Neuron (in vitro differentiated cells): ENCODE measurements around the gene GABRR2.
"Not testable (repeated sequence)": the region's sequence is repeated elsewhere in the genome, so short reads cannot be mapped to it uniquely, and the experiment has no call there.

Experiments
- H2AFZ ChIP-seq: one replicate; pipeline ENCODE4 v1.6.1; 2013; ENCODE audit warnings: low read depth, mild to moderate bottlenecking, inconsistent platforms, low read length, moderate library complexity
- H3K27me3 ChIP-seq: one replicate; pipeline ENCODE4 v1.6.1; 2013; ENCODE audit warnings: low read length; ENCODE audit not compliant: insufficient read depth
- H3K36me3 ChIP-seq: one replicate; pipeline ENCODE4 v1.6.1; 2013; ENCODE audit warnings: low read length; ENCODE audit not compliant: insufficient read depth
- H3K4me1 ChIP-seq: one replicate; pipeline ENCODE4 v1.6.1; 2013; ENCODE audit warnings: low read length; ENCODE audit not compliant: insufficient read depth
- H3K4me3 ChIP-seq: 2 replicates; pipeline ENCODE4 v1.5.1; 2013; ENCODE audit warnings: mild to moderate bottlenecking, low read length, moderate library complexity
- H3K9me3 ChIP-seq: one replicate; pipeline ENCODE4 v1.6.1; 2013; ENCODE audit warnings: low read length

The GABRR2 gene

DNA sequence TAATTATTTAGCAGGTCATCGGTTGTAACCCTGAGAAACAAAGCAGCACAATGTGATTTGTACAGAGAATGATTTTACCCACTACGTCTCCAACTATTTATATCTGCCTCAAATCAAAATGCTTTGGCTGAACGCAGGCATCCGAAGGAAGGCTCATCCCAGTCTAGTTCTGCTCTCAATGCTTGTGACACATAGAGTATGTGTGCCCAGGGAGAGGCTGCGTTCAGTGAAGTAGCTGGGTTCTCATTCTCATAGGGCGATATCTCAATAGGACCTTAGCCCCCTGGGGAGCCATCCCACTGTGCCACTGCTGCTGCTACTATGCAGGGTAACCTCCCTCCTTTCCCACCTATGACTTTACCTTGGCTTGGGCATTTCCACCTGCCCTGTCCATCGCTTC, 407 bp downstream of the GABRR2 start:
- no peaks in the 10 kb centered on the region for H3K27me3 ChIP-seq
- no peaks in the 10 kb centered on the region for H3K36me3 ChIP-seq
- H2AFZ ChIP-seq = no peak overlapping the region
- H3K4me1 ChIP-seq = peaks cover 21% of the 10 kb centered on the region
- H3K9me3 ChIP-seq = no peaks in the 10 kb centered on the region
- H3K4me3 ChIP-seq = no peak overlapping the region

DNA sequence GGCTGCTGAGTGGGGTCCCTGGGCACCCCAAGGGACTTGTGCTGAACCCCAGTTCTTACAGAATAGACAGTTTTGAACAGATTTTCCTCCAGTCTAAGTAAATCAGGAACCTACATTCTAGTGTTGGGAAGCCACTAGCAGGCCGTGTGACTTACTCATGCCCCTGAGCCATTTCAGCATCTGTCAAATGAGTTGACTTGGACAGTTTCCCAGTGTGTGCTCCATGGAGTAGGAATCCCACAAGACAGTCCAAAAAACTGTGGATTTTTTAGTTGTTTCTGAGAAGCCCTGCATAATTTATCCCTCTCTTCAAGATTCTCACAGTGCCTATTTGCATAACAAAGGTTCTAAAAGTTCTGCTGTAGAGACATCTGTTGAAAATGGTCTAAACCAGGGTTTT, 2.1 kb downstream of the GABRR2 start:
- Histone ChIP-seq H3K9me3 (no peaks in the 10 kb centered on the region), H3K36me3 (no peaks in the 10 kb centered on the region), H3K27me3 (no peaks in the 10 kb centered on the region), H3K4me1 (peaks cover 21% of the 10 kb centered on the region), H3K4me3 (no peak overlapping the region), H2AFZ (no peak overlapping the region)

DNA sequence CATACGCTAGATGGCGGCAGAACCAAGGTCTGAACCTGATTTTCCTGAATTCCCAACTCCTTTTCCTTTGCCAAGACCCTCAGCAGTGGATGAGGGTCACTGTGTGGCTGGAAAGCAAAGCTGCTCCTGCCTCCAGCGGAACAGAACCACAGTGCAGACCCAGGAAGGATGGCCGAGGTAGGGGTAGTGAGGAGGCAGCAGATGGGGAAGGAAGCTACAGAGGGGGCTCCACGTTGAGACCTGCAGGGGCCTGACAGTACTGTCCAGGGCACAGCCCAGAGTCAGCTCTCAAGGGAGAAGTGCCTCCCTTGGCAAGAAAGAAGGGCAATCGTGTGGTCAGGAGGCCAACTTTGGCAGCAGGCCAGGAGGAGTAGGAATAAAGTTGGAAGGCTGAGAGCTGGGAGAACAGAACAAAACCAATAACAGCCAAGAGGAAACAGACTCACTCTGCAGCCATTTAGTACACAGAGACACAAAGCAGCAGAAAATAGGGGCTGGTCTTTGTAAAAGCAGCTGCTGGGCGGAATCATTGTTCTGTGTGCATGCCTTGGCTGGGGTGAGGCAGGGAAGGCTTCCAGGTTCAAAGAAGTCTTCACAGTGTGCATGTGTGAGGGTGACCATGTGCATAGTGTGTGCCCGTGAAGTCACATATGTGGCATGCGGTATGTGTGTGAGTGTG, 3.1 kb downstream of the GABRR2 start:
- Histone ChIP-seq H3K4me3 (no peak overlapping the region), H2AFZ (no peak overlapping the region), H3K27me3 (no peaks in the 10 kb centered on the region), H3K36me3 (no peaks in the 10 kb centered on the region), H3K4me1 (peaks cover 21% of the 10 kb centered on the region), H3K9me3 (no peaks in the 10 kb centered on the region)

GRCh38 chr6:89311530-89311852, 3.6 kb downstream of the GABRR2 start:
- H3K4me1 ChIP-seq = peaks cover 21% of the 10 kb centered on the region
- H3K4me3 ChIP-seq = no peak overlapping the region
- no peaks in the 10 kb centered on the region for H3K9me3 ChIP-seq
- H3K36me3 ChIP-seq = no peaks in the 10 kb centered on the region
- no peak overlapping the region for H2AFZ ChIP-seq
- H3K27me3 ChIP-seq = no peaks in the 10 kb centered on the region

DNA sequence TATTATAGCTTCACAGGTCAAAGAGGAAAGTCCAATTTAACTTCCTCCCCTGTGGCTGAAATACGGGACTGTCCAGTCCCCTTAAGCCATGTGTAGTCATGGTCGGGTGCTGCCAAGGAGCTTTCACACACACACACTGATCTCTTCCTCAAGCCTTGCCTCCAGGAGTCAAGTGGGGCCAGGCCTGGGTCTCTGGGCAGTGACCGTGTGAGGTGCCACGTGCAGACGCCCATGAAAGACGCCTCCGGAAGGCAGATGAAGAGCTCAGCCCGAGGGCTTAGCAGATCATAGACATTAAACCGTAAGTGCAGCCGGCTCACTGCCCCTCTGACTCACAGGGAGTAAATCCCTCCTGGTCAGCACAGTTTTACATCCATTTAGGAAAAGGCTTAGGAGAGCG, 4.2 kb downstream of the GABRR2 start:
- Histone ChIP-seq H3K9me3 (no peaks in the 10 kb centered on the region), H3K4me1 (peaks cover 21% of the 10 kb centered on the region), H3K27me3 (no peaks in the 10 kb centered on the region), H3K4me3 (no peak overlapping the region), H3K36me3 (no peaks in the 10 kb centered on the region), H2AFZ (no peak overlapping the region)

- Histone ChIP-seq H3K4me3 (no peak overlapping the region), H2AFZ (no peak overlapping the region), H3K36me3 (no peaks in the 10 kb centered on the region), H3K4me1 (peaks cover 21% of the 10 kb centered on the region), H3K9me3 (no peaks in the 10 kb centered on the region), H3K27me3 (no peaks in the 10 kb centered on the region)
These were observed 6.3 kb downstream of the GABRR2 start for GRCh38 chr6:89308525-89309395.

DNA sequence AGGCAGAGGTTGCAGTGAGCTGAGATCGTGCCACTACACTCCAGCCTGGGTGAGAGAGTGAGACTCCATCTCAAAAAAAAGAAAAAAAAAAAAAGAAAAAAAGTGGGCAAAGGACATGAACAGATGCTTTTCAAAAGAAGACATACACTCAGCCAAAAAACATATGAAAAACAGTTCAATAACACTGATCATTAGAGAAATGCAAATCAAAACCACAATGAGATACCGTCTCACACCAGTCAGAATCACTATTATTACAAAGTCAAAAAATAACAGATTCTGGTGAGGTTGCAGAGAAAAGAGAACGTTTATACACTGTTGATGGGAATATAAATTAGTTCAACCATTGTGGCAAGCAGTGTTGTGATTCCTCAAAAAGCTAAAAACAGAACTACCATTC, 10.6 kb downstream of the GABRR2 start:
- H3K27me3 ChIP-seq, H3K9me3 ChIP-seq, H3K36me3 ChIP-seq, H3K4me1 ChIP-seq, H2AFZ ChIP-seq, H3K4me3 ChIP-seq: not testable (repeated sequence)

DNA sequence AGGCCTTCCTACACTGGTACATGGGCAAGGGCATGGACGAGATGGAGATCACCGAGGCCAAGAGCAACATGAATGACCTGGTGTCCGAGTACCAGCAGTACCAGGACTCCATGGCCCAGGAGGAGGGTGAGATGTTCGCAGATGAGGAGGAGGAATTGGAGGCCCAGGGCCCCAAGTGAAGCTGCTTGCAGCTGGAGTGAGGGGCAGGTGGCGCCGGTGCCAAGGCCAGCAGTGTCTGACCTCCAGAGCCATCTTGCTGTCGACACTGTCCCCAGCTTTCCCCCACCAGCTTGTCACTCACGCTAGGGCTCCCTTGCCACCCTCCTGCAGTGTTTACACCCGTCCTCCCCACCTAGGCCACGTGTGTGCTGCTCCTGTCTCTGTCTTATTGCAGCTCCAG, 12.2 kb downstream of the GABRR2 start:
- Histone ChIP-seq H3K4me3 (no peak overlapping the region), H3K36me3 (no peaks in the 10 kb centered on the region), H3K4me1 (peaks cover 15% of the 10 kb centered on the region), H3K27me3 (no peaks in the 10 kb centered on the region), H3K9me3 (peaks cover 5% of the 10 kb centered on the region), H2AFZ (no peak overlapping the region)

DNA sequence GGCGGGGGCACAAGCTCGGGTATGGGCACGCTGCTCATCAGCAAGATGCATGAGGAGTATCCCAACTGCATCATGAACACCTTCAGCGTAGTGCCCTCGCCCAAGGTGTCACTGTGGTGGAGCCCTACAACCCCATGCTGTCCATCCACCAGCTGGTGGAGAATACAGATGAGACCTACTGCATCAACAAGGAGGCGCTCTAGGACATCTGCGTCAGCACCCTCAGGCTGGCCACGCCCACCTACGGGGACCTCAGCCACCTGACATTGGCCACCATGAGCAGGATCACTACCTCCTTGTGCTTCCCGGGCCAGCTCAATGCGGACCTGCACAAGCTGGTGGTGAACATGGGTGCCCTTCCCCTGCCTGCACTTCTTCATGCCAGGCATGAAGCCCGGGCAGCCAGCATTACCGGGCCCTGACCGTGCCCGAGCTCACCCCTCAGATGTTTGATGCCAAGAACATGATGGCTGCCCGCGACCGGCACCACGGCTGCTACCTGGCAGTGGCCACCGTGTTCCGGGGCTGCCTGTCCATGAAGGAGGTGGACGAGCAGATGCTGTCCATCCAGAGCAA, 12.8 kb downstream of the GABRR2 start:
- H3K4me1 ChIP-seq = peaks cover 18% of the 10 kb centered on the region
- H2AFZ ChIP-seq = no peak overlapping the region
- no peaks in the 10 kb centered on the region for H3K36me3 ChIP-seq
- H3K27me3 ChIP-seq = no peaks in the 10 kb centered on the region
- peaks cover 5% of the 10 kb centered on the region for H3K9me3 ChIP-seq
- no peak overlapping the region for H3K4me3 ChIP-seq

- H3K4me1 ChIP-seq = peaks cover 18% of the 10 kb centered on the region
- H3K27me3 ChIP-seq = no peaks in the 10 kb centered on the region
- H3K9me3 ChIP-seq = peaks cover 5% of the 10 kb centered on the region
- no peaks in the 10 kb centered on the region for H3K36me3 ChIP-seq
- H2AFZ ChIP-seq = no peak overlapping the region
- no peak overlapping the region for H3K4me3 ChIP-seq
These were observed 13.4 kb downstream of the GABRR2 start for GRCh38 chr6:89301586-89302194.

- no peaks in the 10 kb centered on the region for H3K36me3 ChIP-seq
- no peak overlapping the region for H2AFZ ChIP-seq
- H3K4me3 ChIP-seq = no peak overlapping the region
- peaks cover 18% of the 10 kb centered on the region for H3K4me1 ChIP-seq
- H3K27me3 ChIP-seq = no peaks in the 10 kb centered on the region
- peaks cover 5% of the 10 kb centered on the region for H3K9me3 ChIP-seq
These were observed 15.6 kb downstream of the GABRR2 start for GRCh38 chr6:89299466-89299850.

DNA sequence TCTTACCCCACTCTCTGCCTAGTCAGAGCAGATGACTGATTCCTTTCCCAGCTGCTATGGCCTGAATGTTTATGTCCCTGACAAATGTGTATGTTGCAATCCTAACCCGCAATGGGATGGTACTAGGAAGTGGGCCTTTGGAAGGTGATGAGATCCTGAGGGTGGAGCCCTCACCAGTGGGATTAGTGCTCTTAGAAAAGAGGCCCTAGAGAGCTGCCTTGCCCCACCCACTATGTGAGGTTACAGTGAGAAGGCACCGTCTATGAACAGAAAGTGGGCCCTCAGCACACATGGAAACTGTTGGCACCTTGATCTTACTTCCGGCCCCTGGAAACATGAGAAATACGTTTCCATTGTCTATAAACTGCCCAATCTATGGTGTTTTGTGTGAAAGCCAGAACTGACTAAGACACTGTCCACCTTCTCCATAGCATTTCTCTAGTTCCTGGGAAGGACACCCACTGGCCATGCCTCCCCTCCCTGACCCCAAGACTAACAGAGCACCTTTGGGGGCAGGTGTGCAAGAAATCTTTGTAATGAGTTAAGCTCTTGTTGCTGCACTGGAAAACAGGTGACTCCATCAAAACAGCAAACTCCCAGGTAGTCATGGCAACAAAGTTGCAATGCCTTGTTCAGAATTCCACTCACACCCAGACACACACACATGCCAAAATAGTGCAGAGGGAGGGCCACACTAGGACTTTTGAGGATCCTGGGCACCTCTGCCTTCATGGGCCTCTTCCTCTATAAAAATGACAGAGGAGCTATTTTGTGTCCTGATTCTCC, 16.2 kb downstream of the GABRR2 start:
- H3K27me3 ChIP-seq = no peaks in the 10 kb centered on the region
- peaks cover 18% of the 10 kb centered on the region for H3K4me1 ChIP-seq
- no peak overlapping the region for H3K4me3 ChIP-seq
- no peak overlapping the region for H2AFZ ChIP-seq
- H3K36me3 ChIP-seq = no peaks in the 10 kb centered on the region
- peaks cover 5% of the 10 kb centered on the region for H3K9me3 ChIP-seq
